LNCaP clone FGC (cell line): ENCODE data around the gene ADCY5.

Experiments
- DNase-seq: peaks from one replicate; pipeline ENCODE4 v3.0.0-alpha.2; 2011; ENCODE audit warnings: low read depth
- H3K4me3 ChIP-seq: 2 replicates; pipeline ENCODE4 v1.5.1; 2011; ENCODE audit warnings: mild to moderate bottlenecking, low read depth, low read length, control low read depth
- CTCF ChIP-seq: IDR thresholded peaks from 2 replicates; pipeline ENCODE4 v1.5.1; 2012; ENCODE audit warnings: mild to moderate bottlenecking; ENCODE audit not compliant: control insufficient read depth, insufficient read depth; ENCODE audit errors: extremely low read depth

Gene ADCY5

GRCh38 chr3:123383091-123384053 is 65.5 kb downstream of the ADCY5 start:
- no peak for DNase-seq
- no peak overlapping the region for H3K4me3 ChIP-seq
- no peak for TF ChIP-seq CTCF

- no peak for TF ChIP-seq CTCF
- DNase-seq: no peak
- H3K4me3 ChIP-seq: no peak overlapping the region
Measured at GRCh38 chr3:123380261-123380660, 68.6 kb downstream of the ADCY5 start.

GRCh38 chr3:123379041-123379830 is 69.7 kb downstream of the ADCY5 start:
- H3K4me3 ChIP-seq: no peak overlapping the region
- DNase-seq: no peak
- TF ChIP-seq CTCF: no peak

GRCh38 chr3:123378409-123378915 is 70.4 kb downstream of the ADCY5 start:
- H3K4me3 ChIP-seq: no peak overlapping the region
- no peak for DNase-seq
- TF ChIP-seq CTCF: no peak

- TF ChIP-seq CTCF: no peak
Measured at GRCh38 chr3:123377243-123377740, 71.6 kb downstream of the ADCY5 start.

GRCh38 chr3:123376451-123377242 is 72.2 kb downstream of the ADCY5 start:
- TF ChIP-seq CTCF: no peak
- no peak for DNase-seq
- no peak overlapping the region for H3K4me3 ChIP-seq

More at GRCh38 chr3:123377243-123377740, 71.6 kb downstream of the ADCY5 start:
- no peak for DNase-seq
- no peak overlapping the region for H3K4me3 ChIP-seq
